Hepatocyte (in vitro differentiated cells): ENCODE results near the gene EXD3.

ENCODE experiments used
- CTCF ChIP-seq: fragments of 200-600 bp; sonication (generic); IDR thresholded peaks from 2 replicates; pipeline ENCODE4 v1.5.1; 2016; ENCODE audit warnings: antibody characterized with exemption, mild to moderate bottlenecking; ENCODE audit not compliant: poor library complexity
- EZH2 ChIP-seq: fragments of 200-600 bp; sonication (generic); IDR thresholded peaks from 2 replicates; pipeline ENCODE4 v1.6.1; 2016; ENCODE audit warnings: antibody characterized with exemption, mild to moderate bottlenecking, borderline replicate concordance

- TF ChIP-seq CTCF (no peak), EZH2 (no peak)
Measured at GRCh38 chr9:137341227-137341626, 81.7 kb downstream of the EXD3 start.
